ENCODE measurements around the gene CLDN20.

CLDN20 gene

GRCh38 chr6:155244434-155244833 lies 19.4 kb upstream of the CLDN20 start:
- in situ Hi-C loops (cut with HindIII; ENCODE audit: low sequenced_read_pairs): no loop called here

GRCh38 chr6:155245193-155245592 lies 18.6 kb upstream of the CLDN20 start:
- in situ Hi-C loops (cut with HindIII; ENCODE audit: low sequenced_read_pairs): no loop called here

GRCh38 chr6:155245831-155246230 lies 18.0 kb upstream of the CLDN20 start:
- in situ Hi-C loops (cut with HindIII; ENCODE audit: low sequenced_read_pairs): no loop called here

GRCh38 chr6:155246825-155247224 lies 17.0 kb upstream of the CLDN20 start:
- in situ Hi-C loops (cut with HindIII; ENCODE audit: low sequenced_read_pairs): no loop called here

GRCh38 chr6:155247618-155248007 lies 16.2 kb upstream of the CLDN20 start:
- in situ Hi-C loops (cut with HindIII; ENCODE audit: low sequenced_read_pairs): no loop called here

GRCh38 chr6:155248008-155249001 lies 15.5 kb upstream of the CLDN20 start:
- in situ Hi-C loops (cut with HindIII; ENCODE audit: low sequenced_read_pairs): no loop called here

GRCh38 chr6:155250701-155251381 lies 13.0 kb upstream of the CLDN20 start:
- in situ Hi-C loops (cut with HindIII; ENCODE audit: low sequenced_read_pairs): loop anchor here (25.0 kb wide), 1 partner anchor 314 kb away; no protein-coding TSS in a partner anchor

- in situ Hi-C loops (cut with HindIII; ENCODE audit: low sequenced_read_pairs): loop anchor here (25.0 kb wide), 1 partner anchor 315 kb away; no protein-coding TSS in a partner anchor
Measured at GRCh38 chr6:155252581-155252980, 11.2 kb upstream of the CLDN20 start.

- in situ Hi-C loops (cut with HindIII; ENCODE audit: low sequenced_read_pairs): loop anchor here (25.0 kb wide), 1 partner anchor 316 kb away; no protein-coding TSS in a partner anchor
Measured at GRCh38 chr6:155253337-155253736, 10.5 kb upstream of the CLDN20 start.

- in situ Hi-C loops (cut with HindIII; ENCODE audit: low sequenced_read_pairs): loop anchor here (25.0 kb wide), 1 partner anchor 317 kb away; no protein-coding TSS in a partner anchor
Measured at GRCh38 chr6:155254139-155254538, 9.7 kb upstream of the CLDN20 start.

GRCh38 chr6:155256122-155256795 lies 7.6 kb upstream of the CLDN20 start:
- in situ Hi-C loops (cut with HindIII; ENCODE audit: low sequenced_read_pairs): loop anchor here (5.0 to 25.0 kb wide), 2 partner anchors 79 to 319 kb away; no protein-coding TSS in a partner anchor

GRCh38 chr6:155257796-155258195 lies 6.0 kb upstream of the CLDN20 start:
- in situ Hi-C loops (cut with HindIII; ENCODE audit: low sequenced_read_pairs): loop anchor here (5.0 to 25.0 kb wide), 2 partner anchors 80 to 320 kb away; no protein-coding TSS in a partner anchor

- in situ Hi-C loops (cut with HindIII; ENCODE audit: low sequenced_read_pairs): loop anchor here (5.0 to 25.0 kb wide), 2 partner anchors 82 to 322 kb away; no protein-coding TSS in a partner anchor
Measured at GRCh38 chr6:155259204-155259603, 4.6 kb upstream of the CLDN20 start.

- in situ Hi-C loops (cut with HindIII; ENCODE audit: low sequenced_read_pairs): loop anchor here (5.0 to 25.0 kb wide), 2 partner anchors 83 to 323 kb away; no protein-coding TSS in a partner anchor
Measured at GRCh38 chr6:155259897-155260296, 3.9 kb upstream of the CLDN20 start.

GRCh38 chr6:155260686-155261085 lies 3.1 kb upstream of the CLDN20 start:
- in situ Hi-C loops (cut with HindIII; ENCODE audit: low sequenced_read_pairs): loop anchor here (25.0 kb wide), 1 partner anchor 323 kb away; no protein-coding TSS in a partner anchor

- in situ Hi-C loops (cut with HindIII; ENCODE audit: low sequenced_read_pairs): loop anchor here (25.0 kb wide), 1 partner anchor 324 kb away; no protein-coding TSS in a partner anchor
Measured at GRCh38 chr6:155261111-155261900, 2.5 kb upstream of the CLDN20 start.

- in situ Hi-C loops (cut with HindIII; ENCODE audit: low sequenced_read_pairs): loop anchor here (25.0 kb wide), 1 partner anchor 325 kb away; no protein-coding TSS in a partner anchor
Measured at GRCh38 chr6:155262655-155263054, 1.2 kb upstream of the CLDN20 start.

- in situ Hi-C loops (cut with HindIII; ENCODE audit: low sequenced_read_pairs): loop anchor here (25.0 kb wide), 1 partner anchor 328 kb away; no protein-coding TSS in a partner anchor
Measured at GRCh38 chr6:155264693-155265320, 994 bp downstream of the CLDN20 start.

Data from endothelial cell of hepatic sinusoid (primary cell).